Gastrocnemius medialis (tissue), 4 donors: ENCODE results near the gene PAEP. TPM values are rescaled to one million over a fixed set of nuclear protein-coding genes. Genes with fewer than 3 reads are reported as not detected.
"Not testable (repeated sequence)": the region's sequence is repeated elsewhere in the genome, so short reads cannot be mapped to it uniquely, and the experiment has no call there.

Source experiments
- ATAC-seq, 2 donors: fragments of 150-250 bp; one replicate each; pipeline ENCODE4 v1.9.1; 2016
- DNase-seq, 2 donors: peaks; one replicate each; pipeline ENCODE4 v3.0.0-alpha.2; 2019
- H3K27ac ChIP-seq, 4 donors: fragments of 200-600 bp; sonication (generic); 1 replicate in 1 of 4; 2 replicates in 3 of 4; pipeline ENCODE4 v1.5.1; 2016 to 2018; ENCODE audit warnings: mild to moderate bottlenecking in 2 of 4, moderate library complexity in 1 of 4
- H3K27me3 ChIP-seq, 3 donors: fragments of 200-600 bp; sonication (generic) in 2 of 3; 1 replicate in 1 of 3; 2 replicates in 2 of 3; pipeline versions ENCODE4 v1.5.1 to v1.6.0; 2016 to 2019; ENCODE audit warnings: mild to moderate bottlenecking in 1 of 3, moderate library complexity in 1 of 3
- H3K36me3 ChIP-seq, 2 donors: fragments of 200-600 bp; sonication (generic) in 1 of 2; one replicate each; pipeline ENCODE4 v1.5.1; 2017 to 2018
- H3K4me1 ChIP-seq, 2 donors: fragments of 200-600 bp; sonication (generic) in 1 of 2; one replicate each; pipeline ENCODE4 v1.5.1; 2016 to 2017; ENCODE audit warnings: mild to moderate bottlenecking in 2 of 2
- H3K4me3 ChIP-seq, 4 donors: fragments of 200-600 bp; sonication (generic) in 3 of 4; 1 replicate in 1 of 4; 2 replicates in 3 of 4; pipeline ENCODE4 v1.5.1; 2016 to 2019; ENCODE audit warnings: mild to moderate bottlenecking in 2 of 4
- H3K9me3 ChIP-seq, 3 donors: fragments of 200-600 bp; sonication (generic) in 2 of 3; 1 replicate in 1 of 3; 2 replicates in 2 of 3; pipeline ENCODE4 v1.5.1; 2016 to 2019
- POLR2A ChIP-seq, 2 donors: fragments of 450-650 bp; IDR thresholded peaks; one replicate each; pipeline ENCODE4 v1.6.1; 2017; ENCODE audit warnings: antibody characterized with exemption in 2 of 2, mild to moderate bottlenecking in 2 of 2, moderate library complexity in 2 of 2
- in situ Hi-C, 4 donors: fragments of 200-750 bp; cut with MboI; loops; one replicate each; pipeline versions ENCODE4 v1.15.0 to v1.8.0; 2017; ENCODE audit warnings: low sequenced_read_pairs in 4 of 4
- intact Hi-C: fragments of 100-400 bp; cut with DNase I; formaldehyde crosslinking; loops from one replicate; pipeline ENCODE4 v1.15.1; 2023; ENCODE audit warnings: low total_unique reads
- total RNA-seq, 4 donors: library from RNA; depleted of rRNA; stranded (reverse); fragments of >200 nt; gene quantifications; one replicate each; pipeline versions ENCODE4 v1.1.0 to v1.2.3, GENCODE V29; 2016
- TF ChIP-seq, protein P1 (sequence below), 5 experiments: fragments of 450-650 bp in 3 of 5; fragments of 200-600 bp in 2 of 5; sonication (generic) in 2 of 5; IDR thresholded peaks in 4 of 5; conservative IDR thresholded peaks in 1 of 5; 1 replicate in 4 of 5; 2 replicates in 1 of 5; pipeline ENCODE4 v1.5.1; 2016 to 2019; ENCODE audit warnings: antibody characterized with exemption in 5 of 5, mild to moderate bottlenecking in 3 of 5, moderate library complexity in 3 of 5

PAEP gene
- total RNA-seq, 4 donors from 2014 or later = not detected

DNA sequence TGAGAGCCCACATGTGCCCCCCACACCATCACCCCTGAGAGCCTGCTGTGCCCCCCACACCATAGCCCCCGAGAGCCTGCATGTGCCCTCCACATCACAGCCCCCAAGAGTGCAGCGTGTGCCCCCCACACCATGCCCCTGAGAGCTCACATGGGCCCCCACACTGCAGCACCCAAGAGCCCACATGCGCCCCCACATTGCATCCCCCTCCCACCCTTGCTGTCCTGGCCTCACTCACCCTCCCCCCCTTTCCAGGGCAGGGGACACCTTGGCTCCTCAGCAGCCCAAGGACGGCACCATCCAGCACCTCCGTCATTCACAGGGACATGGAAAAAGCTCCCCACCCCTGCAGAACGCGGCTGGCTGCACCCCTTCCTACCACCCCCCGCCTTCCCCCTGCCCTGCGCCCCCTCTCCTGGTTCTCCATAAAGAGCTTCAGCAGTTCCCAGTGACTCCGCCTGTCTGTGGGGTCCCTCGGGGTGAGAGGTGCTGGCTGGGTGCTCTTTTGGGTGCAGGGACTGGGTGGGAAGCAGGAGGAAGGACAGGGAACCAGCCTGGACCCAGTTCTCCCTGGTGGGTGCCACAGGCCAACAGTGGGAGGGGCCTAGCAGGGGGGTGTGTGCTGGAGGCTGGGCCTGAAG, 35.3 kb upstream of the PAEP start:
- ATAC-seq = no peak
- peaks cover 0 to 7% (median 6%) of the 10 kb centered on the region in 3 donors for H3K27me3 ChIP-seq

DNA sequence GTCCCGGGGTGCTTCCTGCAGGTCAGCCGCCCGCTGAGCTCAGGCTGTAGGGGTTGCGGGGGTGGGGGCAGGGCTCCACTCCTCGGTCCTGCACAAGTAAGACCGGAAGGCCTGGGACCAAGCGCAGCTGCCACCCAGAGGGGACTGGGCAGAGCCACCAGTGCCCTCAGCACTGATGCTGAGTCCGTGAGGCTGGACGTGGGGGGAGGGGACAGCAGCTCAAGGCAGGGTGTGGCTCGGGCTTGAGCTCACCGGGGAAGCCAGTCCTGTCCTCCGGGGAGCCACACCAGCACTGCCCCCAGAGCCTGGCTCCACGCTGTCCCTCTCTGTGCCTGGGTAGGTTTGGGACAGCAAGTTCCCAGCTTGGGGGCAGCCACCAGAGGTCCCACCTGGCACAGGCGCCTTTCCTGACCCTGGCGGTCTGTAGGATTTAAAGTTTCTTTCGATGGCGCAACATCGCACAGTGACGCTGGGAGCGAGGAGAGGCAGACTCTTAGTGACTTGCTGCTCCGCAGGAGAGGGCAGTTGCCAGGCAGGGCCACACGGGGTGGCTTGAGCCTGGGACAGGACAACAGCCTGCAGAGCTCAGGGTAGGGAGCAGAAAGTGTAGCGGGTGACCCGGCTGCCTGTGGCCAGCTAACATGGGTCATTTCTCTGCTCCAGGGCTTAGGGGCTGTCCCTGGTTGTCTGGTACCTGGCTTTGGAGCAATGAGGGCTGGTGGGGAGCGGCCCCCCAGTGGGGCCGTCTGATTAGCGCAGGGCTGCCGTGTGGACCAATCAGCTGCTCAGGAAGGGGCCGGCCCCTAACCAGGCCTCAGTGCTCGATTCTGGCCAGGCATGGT, 34.6 kb upstream of the PAEP start:
- DNase-seq (no peak), ATAC-seq (no peak)
- Histone ChIP-seq H3K27ac (no peak overlapping the region), H3K27me3 (peaks cover 0 to 7% (median 6%) of the 10 kb centered on the region in 3 donors), H3K4me3 (no peak overlapping the region), H3K4me1 (no peaks in the 10 kb centered on the region), H3K9me3 (no peaks in the 10 kb centered on the region), H3K36me3 (no peaks in the 10 kb centered on the region)
- intact Hi-C loops = no loop called here
- TF ChIP-seq POLR2A (IDR thresholded peaks at IDR 0.05) = no peak
- in situ Hi-C loops = no loop called here

More for the DNA sequence above, 35.3 kb upstream of the PAEP start:
- DNase-seq = no peak
- no peaks in the 10 kb centered on the region for H3K9me3 ChIP-seq
- TF ChIP-seq, protein P1, sequence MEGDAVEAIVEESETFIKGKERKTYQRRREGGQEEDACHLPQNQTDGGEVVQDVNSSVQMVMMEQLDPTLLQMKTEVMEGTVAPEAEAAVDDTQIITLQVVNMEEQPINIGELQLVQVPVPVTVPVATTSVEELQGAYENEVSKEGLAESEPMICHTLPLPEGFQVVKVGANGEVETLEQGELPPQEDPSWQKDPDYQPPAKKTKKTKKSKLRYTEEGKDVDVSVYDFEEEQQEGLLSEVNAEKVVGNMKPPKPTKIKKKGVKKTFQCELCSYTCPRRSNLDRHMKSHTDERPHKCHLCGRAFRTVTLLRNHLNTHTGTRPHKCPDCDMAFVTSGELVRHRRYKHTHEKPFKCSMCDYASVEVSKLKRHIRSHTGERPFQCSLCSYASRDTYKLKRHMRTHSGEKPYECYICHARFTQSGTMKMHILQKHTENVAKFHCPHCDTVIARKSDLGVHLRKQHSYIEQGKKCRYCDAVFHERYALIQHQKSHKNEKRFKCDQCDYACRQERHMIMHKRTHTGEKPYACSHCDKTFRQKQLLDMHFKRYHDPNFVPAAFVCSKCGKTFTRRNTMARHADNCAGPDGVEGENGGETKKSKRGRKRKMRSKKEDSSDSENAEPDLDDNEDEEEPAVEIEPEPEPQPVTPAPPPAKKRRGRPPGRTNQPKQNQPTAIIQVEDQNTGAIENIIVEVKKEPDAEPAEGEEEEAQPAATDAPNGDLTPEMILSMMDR (IDR thresholded peaks at IDR 0.05 in 4 of 5, conservative IDR thresholded peaks at IDR 0.05 in 1 of 5) = no peak
- no peak for TF ChIP-seq POLR2A (IDR thresholded peaks at IDR 0.05)
- intact Hi-C loops (no loop called here), in situ Hi-C loops (no loop called here)
- H3K4me3 ChIP-seq = no peak overlapping the region
- H3K4me1 ChIP-seq = no peaks in the 10 kb centered on the region
- no peaks in the 10 kb centered on the region for H3K36me3 ChIP-seq
- H3K27ac ChIP-seq = no peak overlapping the region

DNA sequence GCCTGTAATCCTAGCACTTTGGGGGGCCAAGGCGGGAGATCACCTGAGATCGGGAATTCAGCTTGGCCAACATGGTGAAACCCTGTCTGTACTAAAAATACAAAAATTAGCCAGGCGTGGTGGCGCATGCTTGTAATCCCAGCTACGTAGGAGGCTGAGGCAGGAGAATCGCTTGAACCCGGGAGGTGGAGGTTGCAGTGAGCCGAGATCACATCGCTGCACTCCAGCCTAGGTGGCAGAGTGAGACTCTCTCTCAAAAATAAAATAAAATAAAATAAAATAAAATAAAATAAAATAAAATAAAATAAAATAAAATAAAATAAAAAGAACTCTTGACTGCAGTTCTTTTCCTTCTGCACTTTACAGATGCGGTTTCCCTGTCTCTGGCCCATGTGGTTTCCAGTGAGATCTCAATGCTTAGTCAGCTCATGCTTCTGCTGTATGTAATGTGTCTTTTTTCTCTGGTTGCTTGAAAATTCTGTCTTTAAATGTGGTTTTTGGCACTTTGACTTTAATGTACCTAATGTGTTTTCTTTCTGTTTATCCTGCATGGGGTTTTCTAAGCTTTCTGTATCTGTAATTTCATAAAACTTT, 32.6 kb upstream of the PAEP start:
- intact Hi-C loops, H3K27ac ChIP-seq, H3K9me3 ChIP-seq, in situ Hi-C loops, H3K4me1 ChIP-seq, ATAC-seq, H3K4me3 ChIP-seq, H3K27me3 ChIP-seq, DNase-seq, H3K36me3 ChIP-seq: not testable (repeated sequence)

DNA sequence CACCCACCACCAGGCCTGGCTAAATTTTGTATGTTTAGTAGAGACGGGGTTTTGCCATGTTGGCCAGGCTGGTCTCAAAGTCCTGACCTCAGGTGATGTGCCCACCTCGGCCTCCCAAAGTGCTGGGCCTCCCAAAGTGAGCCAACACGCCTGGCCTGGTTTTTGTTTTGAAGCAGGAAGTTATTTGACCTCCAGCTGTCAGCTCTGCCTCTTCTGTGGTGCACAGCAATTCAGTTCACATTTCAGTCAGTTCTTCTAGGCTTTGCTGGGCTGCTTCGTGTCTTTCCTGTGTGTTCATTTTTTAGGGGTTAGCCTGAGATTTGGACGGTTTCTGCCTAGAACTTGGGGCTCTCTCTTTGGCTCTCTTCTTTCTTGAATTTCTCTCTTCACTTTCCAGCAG, 31.4 kb upstream of the PAEP start:
- no peak overlapping the region for H3K27ac ChIP-seq
- intact Hi-C loops = no loop called here
- ATAC-seq = no peak
- no peak for DNase-seq
- in situ Hi-C loops = no loop called here
- H3K27me3 ChIP-seq = peaks cover 0 to 7% (median 6%) of the 10 kb centered on the region in 3 donors
- no peaks in the 10 kb centered on the region for H3K9me3 ChIP-seq
- no peak overlapping the region for H3K4me3 ChIP-seq
- no peaks in the 10 kb centered on the region for H3K36me3 ChIP-seq
- no peaks in the 10 kb centered on the region for H3K4me1 ChIP-seq
- TF ChIP-seq, protein P1 (IDR thresholded peaks at IDR 0.05 in 4 of 5, conservative IDR thresholded peaks at IDR 0.05 in 1 of 5) = no peak
- TF ChIP-seq POLR2A (IDR thresholded peaks at IDR 0.05) = no peak

DNA sequence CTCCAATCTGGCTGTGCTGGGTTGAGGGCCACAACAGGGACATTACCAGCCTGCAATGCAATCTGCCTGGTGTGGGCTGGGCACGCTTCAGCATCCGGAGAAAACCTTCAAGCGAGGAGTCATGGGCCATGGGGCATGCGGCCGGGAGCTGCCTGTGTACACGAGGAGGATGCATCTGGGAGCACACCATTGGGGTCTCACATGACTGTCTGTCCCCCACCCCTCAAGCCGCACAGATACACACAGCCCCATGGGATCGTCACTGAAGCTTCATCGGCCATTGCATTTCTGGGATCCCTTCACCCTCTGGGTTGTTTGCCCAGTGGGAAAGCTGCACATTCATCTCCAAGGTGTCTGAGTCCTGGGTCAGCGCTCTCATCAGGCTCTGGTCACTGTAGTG, 30.5 kb upstream of the PAEP start:
- in situ Hi-C loops (no loop called here), intact Hi-C loops (no loop called here)
- no peak overlapping the region for H3K4me3 ChIP-seq
- no peaks in the 10 kb centered on the region for H3K36me3 ChIP-seq
- DNase-seq (no peak), ATAC-seq (no peak)
- H3K27me3 ChIP-seq = peaks cover 0 to 7% (median 6%) of the 10 kb centered on the region in 3 donors
- TF ChIP-seq, protein P1 (IDR thresholded peaks at IDR 0.05 in 4 of 5, conservative IDR thresholded peaks at IDR 0.05 in 1 of 5) = no peak
- TF ChIP-seq POLR2A (IDR thresholded peaks at IDR 0.05) = no peak
- no peak overlapping the region for H3K27ac ChIP-seq
- no peaks in the 10 kb centered on the region for H3K9me3 ChIP-seq
- no peaks in the 10 kb centered on the region for H3K4me1 ChIP-seq
